Glutamatergic neuron (in vitro differentiated cells): ENCODE measurements around the gene MYT1. TPM values are rescaled to one million over a fixed set of nuclear protein-coding genes. Genes with fewer than 3 reads are reported as not detected.
A peak's percentile ranks its signal among the peaks of the same experiment; 100 is the strongest.
"Not testable (repeated sequence)": the region's sequence is repeated elsewhere in the genome, so short reads cannot be mapped to it uniquely, and the experiment has no call there.

ENCODE experiments used
- DNase-seq: peaks from one replicate; pipeline ENCODE4 v3.0.0; 2022
- H3K27ac Mint-ChIP-seq: one replicate; pipeline ENCODE4 v1.8.0; 2020; ENCODE audit warnings: mild to moderate bottlenecking, mixed read lengths, inconsistent platforms; ENCODE audit not compliant: unreplicated experiment
- H3K27me3 Mint-ChIP-seq: one replicate; pipeline ENCODE4 v1.8.0; 2020; ENCODE audit warnings: mild to moderate bottlenecking, moderate library complexity, mixed read lengths, inconsistent platforms; ENCODE audit not compliant: unreplicated experiment
- H3K36me3 Mint-ChIP-seq: one replicate; pipeline ENCODE4 v1.8.0; 2020; ENCODE audit warnings: mild to moderate bottlenecking, mixed read lengths, inconsistent platforms; ENCODE audit not compliant: unreplicated experiment
- H3K4me1 Mint-ChIP-seq: one replicate; pipeline ENCODE4 v1.8.0; 2020; ENCODE audit warnings: mild to moderate bottlenecking, low read depth, mixed read lengths, inconsistent platforms; ENCODE audit not compliant: unreplicated experiment
- H3K4me3 Mint-ChIP-seq: one replicate; pipeline ENCODE4 v1.8.0; 2020; ENCODE audit warnings: mild to moderate bottlenecking, mixed read lengths, inconsistent platforms; ENCODE audit not compliant: unreplicated experiment
- H3K9me3 Mint-ChIP-seq: one replicate; pipeline ENCODE4 v1.8.0; 2020; ENCODE audit warnings: mild to moderate bottlenecking, moderate library complexity, mixed read lengths, inconsistent platforms; ENCODE audit not compliant: unreplicated experiment
- total RNA-seq: library from RNA; stranded (reverse); fragmentation: NEBNext Ultra II Directional; extraction: Animal tissue kit (Norgen Biotek cat#: 25700); gene quantifications from one replicate; pipeline ENCODE4 v1.2.1, GENCODE V29; 2021; ENCODE audit not compliant: unreplicated experiment
- TF ChIP-seq, protein P1 (sequence below): fragments of 200-600 bp; sonication (generic); IDR thresholded peaks from one replicate; pipeline ENCODE4 v1.5.0; 2021; ENCODE audit not compliant: partially characterized antibody, unreplicated experiment

Gene MYT1
- total RNA-seq, 1 donor from 2014 or later: 159 TPM

DNA sequence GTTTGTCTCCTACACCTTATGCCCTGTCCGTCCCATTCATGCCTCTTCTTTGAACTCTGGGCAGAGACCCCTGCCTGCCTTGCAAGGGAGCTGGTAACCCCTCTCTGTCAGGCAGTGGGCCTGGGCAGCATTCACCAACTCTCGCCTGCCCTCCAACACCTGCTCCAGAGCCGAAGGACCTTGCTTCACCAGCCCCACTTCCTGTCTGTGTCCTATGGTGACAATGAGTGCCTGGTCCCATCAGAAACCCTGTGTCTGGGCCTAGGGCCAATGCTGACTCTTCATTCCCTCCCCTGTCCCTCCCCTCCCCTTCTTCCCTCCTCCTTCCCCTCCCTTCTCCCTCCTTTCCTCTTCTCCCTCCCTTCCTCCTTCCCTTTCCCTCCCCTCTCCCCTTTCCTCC lies 68.5 kb downstream of the MYT1 start:
- H3K9me3 Mint-ChIP-seq: peaks cover 27% of the 10 kb centered on the region
- H3K4me3 Mint-ChIP-seq: no peak overlapping the region
- H3K27ac Mint-ChIP-seq: no peak overlapping the region
- DNase-seq: peak; percentile 8
- TF ChIP-seq, protein P1, sequence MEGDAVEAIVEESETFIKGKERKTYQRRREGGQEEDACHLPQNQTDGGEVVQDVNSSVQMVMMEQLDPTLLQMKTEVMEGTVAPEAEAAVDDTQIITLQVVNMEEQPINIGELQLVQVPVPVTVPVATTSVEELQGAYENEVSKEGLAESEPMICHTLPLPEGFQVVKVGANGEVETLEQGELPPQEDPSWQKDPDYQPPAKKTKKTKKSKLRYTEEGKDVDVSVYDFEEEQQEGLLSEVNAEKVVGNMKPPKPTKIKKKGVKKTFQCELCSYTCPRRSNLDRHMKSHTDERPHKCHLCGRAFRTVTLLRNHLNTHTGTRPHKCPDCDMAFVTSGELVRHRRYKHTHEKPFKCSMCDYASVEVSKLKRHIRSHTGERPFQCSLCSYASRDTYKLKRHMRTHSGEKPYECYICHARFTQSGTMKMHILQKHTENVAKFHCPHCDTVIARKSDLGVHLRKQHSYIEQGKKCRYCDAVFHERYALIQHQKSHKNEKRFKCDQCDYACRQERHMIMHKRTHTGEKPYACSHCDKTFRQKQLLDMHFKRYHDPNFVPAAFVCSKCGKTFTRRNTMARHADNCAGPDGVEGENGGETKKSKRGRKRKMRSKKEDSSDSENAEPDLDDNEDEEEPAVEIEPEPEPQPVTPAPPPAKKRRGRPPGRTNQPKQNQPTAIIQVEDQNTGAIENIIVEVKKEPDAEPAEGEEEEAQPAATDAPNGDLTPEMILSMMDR: no peak
- H3K27me3 Mint-ChIP-seq: peaks cover 26% of the 10 kb centered on the region
- peaks cover 22% of the 10 kb centered on the region for H3K36me3 Mint-ChIP-seq
- H3K4me1 Mint-ChIP-seq: peaks cover 2% of the 10 kb centered on the region

DNA sequence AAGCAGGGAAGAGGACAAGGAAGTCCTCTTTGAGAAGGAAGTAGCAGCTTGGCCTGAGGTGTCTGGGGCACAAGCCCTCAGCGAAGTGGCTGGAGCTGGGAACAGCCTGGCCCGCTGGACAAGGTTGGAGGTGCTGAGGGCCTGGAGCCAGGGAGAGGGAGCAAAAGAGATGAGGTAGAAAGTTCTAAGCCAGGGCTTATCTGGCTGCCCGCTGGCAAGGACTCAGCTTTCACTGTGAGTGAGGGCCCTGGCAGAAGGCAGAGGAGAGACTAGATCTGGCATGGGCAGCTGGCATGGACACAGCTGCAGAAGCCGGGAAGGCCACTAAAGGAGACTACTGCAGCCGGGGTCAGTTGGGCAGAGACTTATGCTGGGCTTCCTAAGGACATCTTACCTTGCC lies 69.5 kb downstream of the MYT1 start:
- H3K9me3 Mint-ChIP-seq: peaks cover 28% of the 10 kb centered on the region
- TF ChIP-seq, protein P1: no peak
- peaks cover 22% of the 10 kb centered on the region for H3K36me3 Mint-ChIP-seq
- H3K4me3 Mint-ChIP-seq: peak overlapping the region; percentile 7
- peak; percentile 4 for DNase-seq
- no peak overlapping the region for H3K27ac Mint-ChIP-seq
- H3K4me1 Mint-ChIP-seq: peaks cover 2% of the 10 kb centered on the region
- peaks cover 26% of the 10 kb centered on the region for H3K27me3 Mint-ChIP-seq

DNA sequence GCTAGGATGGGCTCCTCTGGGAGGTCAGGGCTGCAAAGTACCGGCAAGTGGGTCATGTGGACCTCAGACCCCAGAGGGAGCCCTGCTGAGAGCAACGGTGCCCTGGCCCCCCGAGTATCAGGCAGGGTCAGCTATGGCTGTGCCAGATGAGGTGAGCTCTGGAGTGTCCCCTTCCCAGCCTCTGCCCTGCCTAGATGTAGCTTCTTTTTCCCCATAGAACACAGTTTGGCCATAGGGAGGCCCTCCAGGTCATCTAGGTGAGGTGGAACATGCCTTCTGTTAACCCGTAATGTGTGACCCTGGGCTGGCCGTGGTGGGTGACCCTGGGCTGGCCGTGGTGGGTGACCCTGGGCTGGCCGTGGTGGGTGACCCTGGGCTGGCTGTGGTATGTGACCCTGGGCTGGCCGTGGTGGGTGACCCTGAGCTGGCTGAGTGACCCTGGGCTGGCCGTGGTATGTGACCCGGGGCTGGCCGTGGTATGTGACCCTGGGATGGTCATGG lies 70.1 kb downstream of the MYT1 start:
- peaks cover 26% of the 10 kb centered on the region for H3K9me3 Mint-ChIP-seq
- no peak overlapping the region for H3K4me3 Mint-ChIP-seq
- DNase-seq: peak; percentile 7
- H3K27ac Mint-ChIP-seq: no peak overlapping the region
- peaks cover 22% of the 10 kb centered on the region for H3K36me3 Mint-ChIP-seq
- TF ChIP-seq, protein P1: no peak
- H3K27me3 Mint-ChIP-seq: peaks cover 26% of the 10 kb centered on the region
- peaks cover 2% of the 10 kb centered on the region for H3K4me1 Mint-ChIP-seq

DNA sequence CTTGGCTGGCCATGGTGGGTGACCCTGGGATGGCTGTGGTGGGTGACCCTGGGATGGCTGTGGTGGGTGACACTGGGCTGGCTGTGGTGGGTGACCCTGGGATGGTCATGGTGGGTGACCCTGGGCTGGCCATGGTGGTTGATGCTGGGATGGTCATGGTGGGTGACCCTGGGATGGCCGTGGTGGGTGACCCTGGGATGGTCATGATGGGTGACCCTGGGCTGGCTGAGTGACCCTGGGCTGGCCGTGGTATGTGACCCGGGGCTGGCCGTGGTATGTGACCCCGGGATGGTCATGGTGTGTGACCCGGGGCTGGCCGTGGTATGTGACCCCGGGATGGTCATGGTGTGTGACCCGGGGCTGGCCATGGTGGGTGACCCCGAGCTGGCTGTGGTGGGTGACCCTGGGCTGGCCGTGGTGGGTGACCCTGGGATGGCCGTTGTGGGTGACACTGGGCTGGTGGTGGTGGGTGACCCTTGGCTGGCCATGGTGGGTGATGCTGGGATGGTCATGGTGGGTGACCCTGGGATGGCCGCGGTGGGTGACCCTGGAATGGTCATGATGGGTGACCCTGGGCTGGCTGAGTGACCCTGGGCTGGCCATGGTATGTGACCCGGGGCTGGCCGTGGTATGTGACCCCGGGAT lies 70.8 kb downstream of the MYT1 start:
- H3K4me1 Mint-ChIP-seq, H3K4me3 Mint-ChIP-seq, H3K27ac Mint-ChIP-seq: not testable (repeated sequence)
- DNase-seq: peak; percentile 7
- peaks cover 22% of the 10 kb centered on the region for H3K36me3 Mint-ChIP-seq
- peaks cover 24% of the 10 kb centered on the region for H3K9me3 Mint-ChIP-seq
- peaks cover 22% of the 10 kb centered on the region for H3K27me3 Mint-ChIP-seq

DNA sequence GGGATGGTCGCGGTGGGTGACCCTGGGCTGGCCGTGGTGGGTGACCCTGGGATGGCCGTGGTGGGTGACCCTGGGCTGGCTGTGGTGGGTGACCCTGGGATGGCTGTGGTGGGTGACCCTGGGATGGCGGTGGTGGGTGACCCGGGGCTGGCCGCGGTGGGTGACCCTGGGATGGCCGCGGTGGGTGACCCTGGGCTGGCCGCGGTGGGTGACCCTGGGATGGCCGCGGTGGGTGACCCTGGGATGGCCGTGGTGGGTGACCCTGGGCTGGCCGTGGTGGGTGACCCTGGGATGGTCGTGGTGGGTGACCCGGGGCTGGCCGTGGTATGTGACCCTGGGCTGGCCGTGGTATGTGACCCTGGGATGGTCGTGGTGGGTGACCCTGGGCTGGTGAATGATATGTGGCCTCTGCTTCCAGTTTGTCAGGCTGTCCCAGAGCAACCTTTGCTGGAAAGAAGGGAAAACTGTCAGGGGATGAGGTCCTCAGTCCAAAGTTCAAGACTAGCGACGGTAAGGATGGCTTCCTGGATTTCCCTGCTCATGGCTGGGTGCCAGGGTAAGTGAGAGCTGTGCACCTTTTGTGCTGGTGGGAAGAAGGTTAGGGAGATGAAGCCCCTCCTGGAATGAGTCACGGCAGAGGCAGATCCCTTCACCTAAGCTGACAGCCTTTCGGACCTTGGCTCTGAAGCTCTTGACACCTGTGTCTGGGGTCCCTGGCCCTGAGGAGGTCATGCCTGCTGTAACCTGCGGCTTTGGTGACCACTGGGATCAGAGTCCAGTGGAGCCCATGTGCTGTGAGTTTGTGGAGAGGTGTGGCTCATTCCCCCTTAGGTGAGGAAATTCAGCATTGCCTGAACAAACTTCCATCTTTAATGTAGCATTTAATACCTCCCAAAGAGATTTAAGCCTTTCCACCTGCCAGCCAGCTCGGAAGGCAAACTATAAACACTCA lies 72.2 kb downstream of the MYT1 start:
- TF ChIP-seq, protein P1: no peak
- Mint-ChIP-seq H3K9me3 (peaks cover 24% of the 10 kb centered on the region), H3K27me3 (peaks cover 19% of the 10 kb centered on the region), H3K36me3 (peaks cover 22% of the 10 kb centered on the region), H3K4me1 (no peaks in the 10 kb centered on the region), H3K27ac (peak overlapping the region; percentile 52), H3K4me3 (no peak overlapping the region)
- DNase-seq: peak; percentile 6
